ENCODE results near the gene TARBP1.
"Not testable (repeated sequence)": the region's sequence is repeated elsewhere in the genome, so short reads cannot be mapped to it uniquely, and the experiment has no call there.

Gene TARBP1
- 72.2 to 109 (median 88.0) reads per million in 4 donors for total RNA-seq

DNA sequence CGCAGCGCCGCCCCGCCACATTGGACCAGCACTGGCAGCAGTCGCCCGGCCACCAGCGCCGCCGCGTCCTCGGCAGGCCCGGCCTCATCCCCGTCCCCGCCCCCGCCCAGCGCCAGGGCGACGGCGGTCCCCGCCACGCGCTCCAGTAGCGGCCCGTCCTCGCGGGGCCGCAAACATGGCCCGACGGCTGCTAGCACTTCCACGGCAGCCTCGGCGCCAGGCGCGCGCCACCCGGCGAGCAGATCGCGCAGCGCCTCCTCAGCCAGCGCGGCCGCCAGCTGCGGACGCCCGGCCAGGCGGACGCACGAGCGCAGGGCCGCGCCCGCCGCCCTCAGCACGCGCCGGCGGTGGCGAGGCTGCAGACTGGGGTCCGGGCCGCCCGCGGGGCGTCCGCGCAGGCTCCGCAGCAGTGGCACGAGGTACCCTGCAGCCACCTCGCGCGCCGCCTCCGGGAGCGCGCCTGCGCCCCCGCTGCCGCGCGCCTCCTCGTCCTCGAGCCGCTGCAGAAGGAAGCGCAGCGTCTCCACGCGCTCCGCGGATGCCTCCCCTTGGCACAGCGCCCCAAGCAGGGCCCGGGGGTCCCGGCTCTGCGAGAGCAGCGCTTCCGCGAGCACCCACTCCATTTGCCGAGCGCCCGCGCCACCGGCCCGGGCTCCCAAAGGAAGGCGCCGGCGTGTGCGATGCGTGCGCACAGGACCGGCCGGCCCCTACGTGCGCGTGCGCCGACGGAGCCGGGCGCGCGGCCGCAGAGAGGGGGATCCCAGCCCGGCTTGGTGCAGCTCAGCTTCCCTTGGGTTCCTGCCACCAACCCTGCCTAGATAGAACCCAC lies at the start of gene TARBP1:
Gene TARBP1, minus strand, starts transcription at position 699 of the 829 bp plus-strand sequence. Its CDS starts 76 bp downstream, at position 623.
- peak; percentile 31 to 83 (median 50) for DNase-seq

- DNase-seq = no peak
These were observed 49.3 kb upstream of the TARBP1 start for GRCh38 chr1:234528074-234528865.

- DNase-seq = no peak
These were observed 48.4 kb upstream of the TARBP1 start for GRCh38 chr1:234527346-234527745.

GRCh38 chr1:234526922-234527321 lies 47.9 kb upstream of the TARBP1 start:
- DNase-seq = no peak

DNA sequence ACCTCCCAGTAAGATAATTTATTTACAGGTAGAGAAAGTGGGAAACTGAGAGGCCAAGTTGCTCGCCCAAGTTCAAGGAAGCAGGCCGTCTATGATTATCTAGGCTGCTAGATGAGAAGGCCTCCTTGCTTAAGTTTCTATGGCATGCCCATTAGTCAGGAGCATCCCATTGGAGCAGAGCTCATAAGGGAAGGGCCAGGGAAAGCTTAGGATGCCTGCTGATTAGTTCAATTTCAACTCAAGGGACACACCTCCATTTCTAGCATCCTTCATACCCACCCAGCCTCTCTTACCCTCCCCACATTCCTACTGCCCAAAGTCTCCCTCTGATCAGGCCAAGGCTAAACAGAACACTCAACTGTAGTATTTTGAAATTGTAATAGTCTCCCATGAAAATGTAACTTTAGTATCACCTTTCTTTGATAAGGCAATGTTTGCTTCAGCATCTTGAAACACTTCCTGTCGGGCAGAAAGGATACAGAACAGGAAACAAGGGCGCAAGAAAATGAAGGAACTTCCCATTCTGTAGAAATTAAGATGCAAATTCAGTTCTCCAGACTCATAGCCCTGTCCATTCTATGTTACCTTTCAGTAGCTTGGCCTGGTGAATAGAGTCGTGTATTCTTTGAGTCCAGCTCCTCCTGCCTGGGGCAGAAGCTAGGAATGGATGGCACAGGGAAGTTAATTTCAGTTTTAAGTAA lies 46.3 kb upstream of the TARBP1 start:
- no peak for DNase-seq

GRCh38 chr1:234521836-234522235 lies 42.9 kb upstream of the TARBP1 start:
- no peak for DNase-seq

GRCh38 chr1:234520908-234521817 lies 42.2 kb upstream of the TARBP1 start:
- no peak for DNase-seq

DNA sequence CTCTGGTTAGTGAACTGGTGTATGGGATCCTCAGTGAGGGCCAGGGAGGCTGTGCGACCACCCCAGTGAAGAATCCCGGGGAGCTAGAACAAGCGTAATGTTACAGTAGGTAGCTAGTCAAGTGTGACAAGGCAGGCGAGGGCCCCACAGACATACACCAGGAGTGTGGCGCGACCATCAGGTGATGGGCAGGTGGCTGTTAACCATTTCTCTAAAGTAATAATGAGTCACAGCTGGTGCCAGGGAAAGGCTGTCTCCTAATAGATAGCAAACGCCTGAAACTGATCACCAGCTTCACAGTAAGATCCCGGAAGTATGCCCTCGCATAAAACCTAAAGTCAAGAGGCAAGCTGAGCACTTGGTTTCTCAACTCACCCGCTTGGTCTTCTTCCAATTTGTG lies 40.5 kb upstream of the TARBP1 start:
- DNase-seq = no peak

DNA sequence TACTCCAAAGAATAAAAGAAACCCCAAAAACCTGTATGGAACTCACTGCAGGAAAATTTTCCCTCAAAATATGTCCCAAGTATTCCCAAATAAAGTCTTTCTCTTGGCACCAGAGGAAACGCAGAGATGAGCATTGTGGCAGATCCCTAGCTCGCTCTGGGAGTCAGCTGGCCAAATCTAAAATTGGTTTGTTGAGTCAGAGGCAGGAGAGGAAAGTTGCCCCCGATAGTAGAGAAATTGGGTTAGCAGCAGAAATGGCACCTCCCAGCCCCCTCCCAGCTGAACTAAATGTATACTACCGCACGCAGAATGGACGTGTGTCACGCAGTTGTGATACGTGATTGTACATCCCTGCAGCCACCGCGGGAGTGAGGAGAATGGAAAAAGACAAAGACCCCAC lies 39.9 kb upstream of the TARBP1 start:
- no peak for DNase-seq

- not testable (repeated sequence) for DNase-seq
These were observed 39.1 kb upstream of the TARBP1 start for GRCh38 chr1:234518086-234518485.

DNA sequence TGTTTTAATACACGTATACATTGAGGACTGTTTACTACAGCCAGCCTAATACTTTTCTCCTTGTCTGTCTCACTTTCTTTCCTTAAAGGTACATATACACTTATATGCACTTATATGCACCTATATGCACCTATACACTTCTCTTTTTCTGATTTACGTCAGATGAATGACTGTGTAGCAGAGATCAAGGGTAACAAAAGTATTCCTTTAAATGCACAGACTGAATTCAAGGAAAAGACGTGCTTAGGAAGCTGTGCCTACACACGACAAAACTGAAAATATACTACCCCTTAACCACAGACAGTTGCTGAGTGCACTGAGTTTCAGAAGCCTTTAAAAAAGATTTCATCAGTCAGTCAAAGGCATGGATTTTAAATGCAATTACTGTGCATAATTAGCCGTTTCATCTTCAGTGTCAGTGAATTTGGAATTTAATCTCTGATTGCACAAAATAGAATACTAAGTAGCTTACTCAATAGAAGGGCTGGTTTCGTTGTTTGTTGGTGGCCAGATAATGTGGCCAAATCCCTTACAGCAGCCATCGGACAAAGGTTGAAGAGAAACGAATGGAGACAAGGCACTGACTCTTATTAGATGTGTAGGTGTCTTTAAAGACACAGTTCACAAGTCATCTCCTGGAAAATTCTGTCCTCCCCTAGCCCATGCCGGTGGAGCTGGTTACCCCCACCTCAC lies 38.3 kb upstream of the TARBP1 start:
- DNase-seq = peak in 1 of 5 donors; percentile 88

- DNase-seq = no peak
These were observed 36.9 kb upstream of the TARBP1 start for GRCh38 chr1:234515821-234516241.

- DNase-seq = no peak
These were observed 36.4 kb upstream of the TARBP1 start for GRCh38 chr1:234515411-234515810.

- DNase-seq = no peak
These were observed 33.5 kb upstream of the TARBP1 start for GRCh38 chr1:234512451-234512861.

DNA sequence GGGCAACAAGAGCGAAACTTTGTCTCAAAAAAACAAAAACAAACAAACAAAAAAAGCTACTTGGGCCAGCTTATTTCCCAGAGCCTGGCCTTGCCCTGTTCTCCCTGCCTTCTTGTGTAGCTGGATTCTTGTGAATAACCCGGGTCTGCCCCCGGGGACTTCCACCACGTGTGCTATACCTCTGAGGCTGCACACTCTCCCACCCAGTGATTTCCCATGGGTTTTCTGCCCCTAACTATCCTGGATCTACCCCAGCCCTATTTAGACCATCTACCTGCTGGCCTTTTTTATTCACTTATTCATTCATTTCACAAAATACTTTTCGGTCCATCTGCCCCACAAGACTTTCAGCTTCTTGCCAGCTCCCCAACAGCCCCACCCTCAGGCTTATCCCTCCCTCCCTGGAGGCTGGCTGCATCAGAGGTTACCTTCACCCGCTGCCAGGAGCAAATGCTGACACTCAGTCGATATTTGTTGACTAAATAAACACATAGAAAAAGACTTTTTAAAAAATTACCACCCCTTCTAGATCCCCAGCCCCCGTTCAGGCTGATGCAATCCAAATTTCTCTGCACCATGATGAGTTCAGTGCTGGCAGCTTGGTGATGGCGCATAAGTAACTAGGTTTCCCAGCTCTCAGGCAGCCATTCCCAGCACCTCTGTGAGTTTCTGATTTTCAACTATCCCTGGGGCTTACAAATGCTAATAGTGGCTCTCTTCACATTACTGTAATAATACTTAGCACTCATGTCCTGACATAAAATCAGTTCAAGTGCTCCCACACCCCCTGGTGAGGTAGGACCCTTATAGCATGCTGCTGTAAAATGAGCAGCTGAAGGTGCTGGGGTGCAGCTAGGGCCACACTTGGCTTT lies 30.7 kb upstream of the TARBP1 start:
- no peak for DNase-seq

GRCh38 chr1:234507626-234508387 lies 28.8 kb upstream of the TARBP1 start:
- no peak for DNase-seq

GRCh38 chr1:234507089-234507488 lies 28.1 kb upstream of the TARBP1 start:
- no peak for DNase-seq

DNA sequence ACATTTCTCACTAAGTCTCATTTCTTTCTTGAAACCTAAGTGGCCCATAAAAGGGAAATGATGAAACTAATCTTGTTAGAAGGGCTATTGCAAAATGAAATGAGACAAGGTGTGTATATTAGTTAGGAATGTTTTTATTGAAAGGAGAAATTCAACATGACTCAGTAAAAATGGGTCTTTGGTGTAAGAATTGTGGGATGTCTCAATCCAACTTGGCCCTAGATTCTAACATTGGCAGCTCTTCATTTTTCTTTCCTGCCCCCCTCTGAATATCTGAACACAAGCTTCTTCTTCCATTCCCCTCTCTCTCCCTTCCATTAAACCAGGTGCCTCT lies 26.8 kb upstream of the TARBP1 start:
- no peak for DNase-seq

- peak in 1 of 5 donors; percentile 35 for DNase-seq
These were observed 26.2 kb upstream of the TARBP1 start for GRCh38 chr1:234504969-234505768.
